ENCODE measurements around the gene SMARCB1.
"Not testable (repeated sequence)": the region's sequence is repeated elsewhere in the genome, so short reads cannot be mapped to it uniquely, and the experiment has no call there.

The SMARCB1 gene

GRCh38 chr22:23857606-23858483 is 71.1 kb downstream of the SMARCB1 start, which contains the start of gene SLC2A11:
TSS of gene SLC2A11 (plus strand) at chr22:23857875. CDS start at chr22:23858000, 125 bp downstream.
- TF ChIP-seq ZNF274 (IDR thresholded peaks at IDR 0.05; ENCODE audit: low read depth, low read length) = no peak
- peak within 1 kb of the TSS; percentile 75 for H3K4me3 ChIP-seq (ENCODE audit: low read length)

DNA sequence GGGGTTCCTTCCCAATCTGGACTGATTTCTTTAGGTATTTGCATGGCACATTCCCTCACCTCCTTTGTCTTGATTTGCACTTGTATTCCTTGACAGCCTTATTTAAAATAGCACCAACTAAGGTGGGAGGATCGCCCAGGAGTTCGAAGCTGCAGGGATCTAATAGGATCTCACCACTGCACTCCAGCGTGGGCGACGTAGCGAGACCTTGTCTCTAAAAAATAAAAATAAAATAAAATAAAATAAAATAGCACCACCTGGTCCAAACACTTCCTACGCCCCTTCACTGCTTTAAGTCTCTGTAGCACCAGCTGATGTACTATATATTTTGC is 71.7 kb downstream of the SMARCB1 start:
- H3K4me3 ChIP-seq (ENCODE audit: low read length) = peak overlapping the region; percentile 75; the same call in 1 of the 2 replicates
- TF ChIP-seq ZNF274 (IDR thresholded peaks at IDR 0.05; ENCODE audit: low read depth, low read length) = no peak

DNA sequence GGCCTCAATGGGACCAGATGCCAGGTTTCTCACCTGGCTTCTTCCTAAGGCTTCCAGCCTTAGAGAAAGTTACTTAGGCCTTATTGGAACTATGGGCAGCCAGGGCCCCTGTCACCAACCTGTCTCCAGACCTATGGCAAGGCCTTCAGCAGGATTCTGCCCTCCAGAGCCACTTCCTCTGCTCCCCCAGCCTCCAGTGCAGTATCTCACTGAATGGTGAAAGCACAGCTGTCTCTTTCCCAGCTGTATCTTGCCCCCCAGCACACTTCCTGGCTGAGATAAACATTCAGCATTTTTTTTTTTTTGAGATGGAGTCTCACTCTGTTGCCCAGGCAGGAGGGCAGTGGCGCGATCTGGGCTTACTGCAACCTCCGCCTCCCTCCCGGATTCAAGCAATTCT is 72.4 kb downstream of the SMARCB1 start:
- no peak for TF ChIP-seq ZNF274 (IDR thresholded peaks at IDR 0.05; ENCODE audit: low read depth, low read length)
- H3K4me3 ChIP-seq (ENCODE audit: low read length) = no peak overlapping the region

GRCh38 chr22:23860187-23860586 is 73.4 kb downstream of the SMARCB1 start:
- not testable (repeated sequence) for H3K4me3 ChIP-seq (ENCODE audit: low read length)

DNA sequence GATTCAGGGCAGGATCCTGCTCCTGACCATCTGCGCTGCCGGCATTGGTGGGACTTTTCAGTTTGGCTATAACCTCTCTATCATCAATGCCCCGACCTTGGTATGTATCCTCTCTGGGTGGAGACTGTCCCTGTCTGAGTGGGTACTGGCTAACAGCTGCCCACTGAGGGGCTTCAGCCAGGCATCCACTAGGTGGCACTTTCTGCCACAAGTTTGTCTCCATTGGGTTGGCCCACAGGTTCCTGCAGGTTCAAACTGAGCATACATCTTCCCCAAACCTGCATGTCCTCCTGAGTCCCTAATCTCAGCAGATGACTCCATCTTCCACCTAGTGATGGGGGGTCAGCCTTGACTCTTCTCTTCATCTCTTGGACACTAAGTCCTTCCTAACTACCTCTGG is 75.3 kb downstream of the SMARCB1 start:
- no peak overlapping the region for H3K4me3 ChIP-seq (ENCODE audit: low read length)
- TF ChIP-seq ZNF274 (IDR thresholded peaks at IDR 0.05; ENCODE audit: low read depth, low read length) = no peak

GRCh38 chr22:23864499-23865154 is 77.9 kb downstream of the SMARCB1 start:
- not testable (repeated sequence) for H3K4me3 ChIP-seq (ENCODE audit: low read length)

DNA sequence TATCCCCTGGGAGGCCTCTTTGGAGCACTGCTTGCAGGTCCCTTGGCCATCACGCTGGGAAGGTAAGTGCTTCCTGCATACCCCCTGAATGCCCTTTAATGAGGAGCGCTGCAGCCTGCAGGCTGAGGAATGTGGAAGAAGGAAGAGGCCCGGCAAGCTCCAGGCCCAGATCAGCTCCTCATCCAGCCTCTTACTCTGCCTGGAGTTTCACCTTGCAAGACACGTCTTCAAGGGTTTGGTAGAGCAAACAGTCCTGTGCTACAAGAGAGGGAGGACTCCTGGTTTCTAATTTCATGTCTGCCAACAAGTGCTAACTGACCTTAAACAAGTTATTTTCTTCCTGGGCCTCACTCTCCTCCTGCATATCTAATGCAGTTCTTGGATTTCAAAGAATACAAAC is 81.8 kb downstream of the SMARCB1 start:
- no peak overlapping the region for H3K4me3 ChIP-seq (ENCODE audit: low read length)
- TF ChIP-seq ZNF274 (IDR thresholded peaks at IDR 0.05; ENCODE audit: low read depth, low read length) = no peak

GRCh38 chr22:23874871-23875270 is 88.1 kb downstream of the SMARCB1 start:
- H3K4me3 ChIP-seq (ENCODE audit: low read length) = no peak overlapping the region
- no peak for TF ChIP-seq ZNF274 (IDR thresholded peaks at IDR 0.05; ENCODE audit: low read depth, low read length)

GRCh38 chr22:23875801-23876200 is 89.0 kb downstream of the SMARCB1 start:
- TF ChIP-seq ZNF274 (IDR thresholded peaks at IDR 0.05; ENCODE audit: low read depth, low read length) = no peak
- no peak overlapping the region for H3K4me3 ChIP-seq (ENCODE audit: low read length)

DNA sequence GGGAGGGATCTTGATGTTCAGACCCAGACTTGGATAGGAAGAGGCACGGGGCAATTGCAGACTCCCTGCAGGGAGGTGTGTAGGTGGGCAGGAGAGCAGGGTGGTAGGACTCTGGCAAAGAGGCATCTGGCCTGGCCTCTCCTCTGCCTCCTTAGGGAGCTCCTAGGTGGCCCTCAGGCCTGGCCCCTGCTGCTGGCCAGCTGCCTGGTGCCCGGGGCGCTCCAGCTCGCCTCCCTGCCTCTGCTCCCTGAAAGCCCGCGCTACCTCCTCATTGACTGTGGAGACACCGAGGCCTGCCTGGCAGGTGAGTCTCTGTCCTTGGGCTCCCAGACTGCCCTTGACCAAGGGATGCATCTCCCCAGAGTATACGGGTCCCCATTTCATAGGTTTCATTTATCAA is 90.8 kb downstream of the SMARCB1 start:
- no peak overlapping the region for H3K4me3 ChIP-seq (ENCODE audit: low read length)

GRCh38 chr22:23878219-23878618 is 91.5 kb downstream of the SMARCB1 start:
- TF ChIP-seq ZNF274 (IDR thresholded peaks at IDR 0.05; ENCODE audit: low read depth, low read length) = no peak

More for the DNA sequence above, 90.8 kb downstream of the SMARCB1 start:
- TF ChIP-seq ZNF274 (IDR thresholded peaks at IDR 0.05; ENCODE audit: low read depth, low read length) = no peak

GRCh38 chr22:23882370-23882769 is 95.6 kb downstream of the SMARCB1 start:
- no peak overlapping the region for H3K4me3 ChIP-seq (ENCODE audit: low read length)
- no peak for TF ChIP-seq ZNF274 (IDR thresholded peaks at IDR 0.05; ENCODE audit: low read depth, low read length)

More at GRCh38 chr22:23878219-23878618, 91.5 kb downstream of the SMARCB1 start:
- H3K4me3 ChIP-seq (ENCODE audit: low read length) = no peak overlapping the region

DNA sequence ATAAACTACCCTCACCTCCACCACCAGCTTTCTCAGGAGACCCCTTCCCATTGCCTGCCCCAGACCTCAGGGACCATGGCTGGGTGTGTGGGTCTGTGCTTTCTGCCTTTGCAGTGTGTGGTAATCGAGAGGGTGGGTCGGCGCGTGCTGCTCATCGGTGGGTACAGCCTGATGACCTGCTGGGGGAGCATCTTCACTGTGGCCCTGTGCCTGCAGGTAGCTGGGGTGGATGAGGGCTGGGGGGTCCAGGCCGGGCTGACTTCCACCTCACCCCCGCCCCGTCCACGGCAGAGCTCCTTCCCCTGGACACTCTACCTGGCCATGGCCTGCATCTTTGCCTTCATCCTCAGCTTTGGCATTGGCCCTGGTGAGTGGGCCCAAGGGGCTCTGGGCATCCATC is 96.9 kb downstream of the SMARCB1 start:
- no peak overlapping the region for H3K4me3 ChIP-seq (ENCODE audit: low read length)
- TF ChIP-seq ZNF274 (IDR thresholded peaks at IDR 0.05; ENCODE audit: low read depth, low read length) = no peak

GRCh38 chr22:23884140-23884539 is 97.4 kb downstream of the SMARCB1 start:
- TF ChIP-seq ZNF274 (IDR thresholded peaks at IDR 0.05; ENCODE audit: low read depth, low read length) = no peak
- no peak overlapping the region for H3K4me3 ChIP-seq (ENCODE audit: low read length)
